Cortex of kidney (tissue), 1 donor: ENCODE measurements around the gene CELF6.

Experiments used
- DNase-seq: peaks from one replicate; lab custom pipeline; 2025; lab: John Stamatoyannopoulos, UW

Gene CELF6

GRCh38 chr15:72271895-72272212 lies 48.1 kb downstream of the CELF6 start:
- no peak for DNase-seq

- DNase-seq, result no peak
These were observed 48.7 kb downstream of the CELF6 start for GRCh38 chr15:72271221-72271620.

DNA sequence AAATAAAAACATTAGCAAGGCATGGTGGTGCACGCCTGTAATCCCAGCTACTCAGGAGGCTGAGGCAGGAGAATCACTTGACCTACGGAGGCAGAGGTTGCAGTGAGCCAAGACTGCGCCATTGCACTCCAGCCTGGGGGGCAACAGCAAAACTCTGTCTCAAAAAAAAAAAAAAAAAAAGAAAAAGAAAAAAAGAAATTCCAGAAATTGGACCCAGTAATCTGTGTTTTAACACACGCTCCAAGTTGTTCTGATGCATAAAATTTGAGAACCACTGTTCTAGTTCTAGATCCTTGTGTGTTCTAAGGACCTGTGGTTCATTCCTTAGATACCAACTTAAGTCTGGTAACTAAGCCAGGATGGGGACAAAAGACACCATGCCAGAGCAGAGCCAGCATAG lies 50.2 kb downstream of the CELF6 start:
- DNase-seq, result no peak

- DNase-seq, result no peak
These were observed 54.9 kb downstream of the CELF6 start for GRCh38 chr15:72265031-72265430.

GRCh38 chr15:72252663-72253299 lies 67.2 kb downstream of the CELF6 start:
- no peak for DNase-seq

- DNase-seq, result no peak
These were observed 70.7 kb downstream of the CELF6 start for GRCh38 chr15:72249142-72249810.

DNA sequence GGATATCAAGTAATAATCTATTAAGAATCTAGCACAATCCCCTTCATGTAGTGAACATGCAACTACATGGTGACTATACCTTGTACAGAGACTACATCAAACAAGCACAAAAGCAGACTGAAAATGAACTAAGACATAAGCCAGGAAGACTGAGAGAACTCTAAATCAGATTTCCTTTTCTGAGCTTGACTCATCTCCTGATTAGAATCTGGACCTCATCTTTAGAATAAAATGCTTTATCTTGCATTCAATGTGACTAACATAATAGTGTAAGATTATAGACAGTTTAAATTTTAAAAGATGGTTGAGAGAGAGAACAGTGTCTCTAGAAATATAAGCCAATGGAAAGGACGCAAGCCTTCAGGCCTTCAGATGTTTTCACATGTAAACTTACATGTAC lies 71.4 kb downstream of the CELF6 start:
- no peak for DNase-seq

DNA sequence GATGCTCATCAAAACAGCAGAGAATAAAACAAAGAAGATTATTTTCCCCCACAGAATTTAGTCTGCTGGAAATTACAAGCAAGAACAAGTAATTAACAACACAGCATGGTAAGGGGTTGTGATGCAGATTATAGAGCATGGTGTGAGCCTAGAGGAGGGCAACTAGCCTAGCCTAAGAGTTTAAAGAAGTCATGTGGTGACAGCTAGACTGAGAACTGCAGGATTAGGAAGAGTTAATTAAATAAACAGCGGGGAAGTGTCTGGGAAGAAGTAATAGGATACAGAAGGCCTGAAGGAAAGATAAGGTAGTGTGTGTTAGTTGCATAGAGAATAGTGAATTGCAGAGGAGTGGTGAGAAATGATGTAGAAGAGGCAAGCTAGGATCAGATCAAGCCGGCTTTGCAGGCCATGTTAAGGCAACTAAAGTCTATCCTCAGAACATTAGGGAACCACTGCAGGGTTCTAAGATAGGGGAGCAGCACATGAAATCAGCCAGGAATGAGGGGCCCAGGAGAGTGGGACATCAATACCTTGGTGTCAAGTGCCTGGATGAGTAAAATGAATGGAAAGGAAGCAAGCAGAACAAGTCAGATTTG lies 77.1 kb downstream of the CELF6 start:
- no peak for DNase-seq

DNA sequence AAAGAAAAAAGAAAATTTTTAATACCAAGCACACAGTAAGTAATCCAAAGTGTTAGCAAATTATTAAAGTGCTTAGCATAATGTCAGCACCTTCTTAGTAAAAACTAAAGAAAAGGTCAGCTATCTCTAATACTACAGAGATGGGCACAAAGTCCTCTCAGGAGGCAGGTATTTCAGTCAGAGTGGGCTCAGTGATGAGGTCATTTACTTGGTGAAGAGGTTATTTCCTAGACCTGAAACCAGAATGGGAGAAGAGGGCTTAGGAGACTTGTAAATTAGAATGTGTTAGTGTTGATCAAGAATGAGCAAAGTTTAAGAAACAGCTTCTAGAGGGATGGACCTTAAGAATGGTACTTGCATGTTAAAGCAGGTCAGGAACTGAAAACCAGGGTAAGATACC lies 80.3 kb downstream of the CELF6 start:
- no peak for DNase-seq

DNA sequence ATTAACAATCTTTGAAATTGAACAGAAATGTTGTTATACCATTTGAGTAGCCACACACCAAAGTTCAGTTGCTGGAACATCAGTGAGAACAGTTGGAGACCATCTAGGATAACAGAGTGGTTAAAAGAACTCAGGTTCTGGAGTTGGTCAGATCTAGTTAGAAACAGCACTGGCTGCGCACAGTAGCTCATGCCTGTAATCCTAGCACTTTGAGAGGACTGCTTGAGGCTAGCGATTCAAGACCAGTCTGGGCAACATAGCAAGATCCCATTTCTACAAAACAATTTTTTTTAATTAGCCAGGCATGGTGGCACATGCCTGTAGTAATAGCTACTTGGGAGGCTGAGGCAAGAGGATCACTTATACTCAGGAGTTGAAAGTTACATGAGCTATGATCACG lies 81.4 kb downstream of the CELF6 start:
- DNase-seq, result no peak

GRCh38 chr15:72237853-72238224 lies 82.1 kb downstream of the CELF6 start:
- DNase-seq, result no peak

GRCh38 chr15:72237029-72237852 lies 82.7 kb downstream of the CELF6 start:
- DNase-seq, result no peak

- no peak for DNase-seq
These were observed 83.5 kb downstream of the CELF6 start for GRCh38 chr15:72236381-72237003.

GRCh38 chr15:72235298-72235697 lies 84.7 kb downstream of the CELF6 start:
- no peak for DNase-seq
